ENCODE data around the gene CSNK2B.

DNA sequence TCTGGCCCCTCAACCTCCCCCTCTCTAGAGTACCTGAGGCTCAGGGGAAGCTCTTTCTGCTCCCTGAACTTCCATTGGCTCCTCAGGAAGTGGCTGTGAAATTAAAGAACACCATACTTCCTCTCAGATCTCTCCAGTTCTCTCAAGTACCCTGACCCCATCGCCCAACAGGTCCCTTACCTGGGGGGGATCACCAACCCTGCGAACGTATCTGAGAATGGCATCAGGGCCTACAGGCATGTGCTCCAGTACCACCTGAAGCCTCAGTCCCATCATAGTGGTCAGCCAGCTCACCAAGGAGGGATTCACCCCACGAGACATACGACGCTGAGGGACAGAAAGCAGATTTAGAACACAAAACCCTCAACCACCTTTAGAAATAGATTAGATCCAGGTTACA, 25.3 kb upstream of the CSNK2B start:
- TF ChIP-seq EZH2 (IDR thresholded peaks at IDR 0.05; ENCODE audit: low read depth) (no peak), CTCF (conservative IDR thresholded peaks at IDR 0.05) (no peak)
